ENCODE data around the gene ANK3. TPM values are rescaled to one million over a fixed set of nuclear protein-coding genes. Genes with fewer than 3 reads are reported as not detected.

The ANK3 gene
- polyA plus RNA-seq, 3 donors, result not detected

DNA sequence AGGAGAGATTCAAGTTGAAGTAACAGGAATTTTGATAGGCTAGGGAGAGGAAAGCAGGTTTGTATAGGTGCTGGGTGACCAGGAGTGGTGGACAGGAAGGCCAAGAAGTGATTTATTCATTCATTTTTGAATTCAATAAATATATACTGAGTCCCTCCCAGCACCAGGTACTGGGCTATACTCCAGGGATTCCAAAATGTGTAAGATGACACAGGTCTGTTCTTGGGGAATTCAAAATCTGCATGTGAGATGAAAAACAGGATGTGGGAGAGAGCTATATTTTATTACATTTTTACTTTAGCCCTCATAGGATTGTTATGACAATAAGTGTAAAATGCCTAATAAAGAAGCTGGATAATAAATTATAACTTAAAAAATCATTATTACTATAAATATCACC, 134.9 kb downstream of the ANK3 start:
- Histone ChIP-seq H3K36me3 (replicated peaks in 1 of 2; ENCODE audit: control insufficient read depth in 1 of 2, insufficient read depth in 2 of 2, low read length in 2 of 2) (no peaks in the 10 kb centered on the region), H3K4me1 (ENCODE audit: control insufficient read depth in 1 of 2, insufficient read depth in 2 of 2, low read length in 2 of 2) (no peaks in the 10 kb centered on the region), H3K4me2 (replicated peaks; ENCODE audit: extremely low read depth, low read length, poor library complexity, severe bottlenecking) (no peak overlapping the region), H3K27ac (ENCODE audit: low read depth in 1 of 2, low read length in 2 of 2) (no peak overlapping the region), H3K79me2 (ENCODE audit: insufficient read depth, low read length) (no peaks in the 10 kb centered on the region), H4K20me1 (ENCODE audit: insufficient read depth, low read length) (no peaks in the 10 kb centered on the region), H3K27me3 (ENCODE audit: control insufficient read depth in 2 of 2, insufficient read depth in 2 of 2, low read length in 2 of 2) (no peaks in the 10 kb centered on the region), H3K9me3 (replicated peaks in 1 of 2; ENCODE audit: control insufficient read depth in 1 of 2, insufficient read depth in 1 of 2, low read length in 2 of 2) (no peaks in the 10 kb centered on the region), H2AFZ (ENCODE audit: insufficient read depth, low read depth, low read length, poor library complexity, severe bottlenecking) (no peak overlapping the region), H3K9ac (ENCODE audit: insufficient read depth, low read length, poor library complexity, severe bottlenecking) (no peak overlapping the region), H3K4me3 (replicated peaks in 1 of 3; ENCODE audit: low read depth in 2 of 3, low read length in 3 of 3) (no peak overlapping the region)
- no peaks in the 10 kb centered on the region for H3K36me3 Mint-ChIP-seq
- peaks cover 0 to 3% (median 0%) of the 10 kb centered on the region in 7 donors for H3K9me3 Mint-ChIP-seq
- intact Hi-C loops (cut with micrococcal nuclease), result no loop called here
- no peaks in the 10 kb centered on the region for H3K4me1 Mint-ChIP-seq
- no peak for TF ChIP-seq CTCF (IDR thresholded peaks at IDR 0.05)
- DNase-seq, result no peak
- no peak overlapping the region for H3K27ac Mint-ChIP-seq
- H3K27me3 Mint-ChIP-seq (ENCODE audit: low read depth in 3 of 3), result no peaks in the 10 kb centered on the region
- no peak overlapping the region for H3K4me3 Mint-ChIP-seq

- Histone ChIP-seq H3K4me1 (ENCODE audit: control insufficient read depth in 1 of 2, insufficient read depth in 2 of 2, low read length in 2 of 2) (no peaks in the 10 kb centered on the region), H3K27me3 (ENCODE audit: control insufficient read depth in 2 of 2, insufficient read depth in 2 of 2, low read length in 2 of 2) (no peaks in the 10 kb centered on the region), H3K27ac (ENCODE audit: low read depth in 1 of 2, low read length in 2 of 2) (no peak overlapping the region), H3K4me2 (replicated peaks; ENCODE audit: extremely low read depth, low read length, poor library complexity, severe bottlenecking) (no peak overlapping the region), H4K20me1 (ENCODE audit: insufficient read depth, low read length) (no peaks in the 10 kb centered on the region), H3K36me3 (replicated peaks in 1 of 2; ENCODE audit: control insufficient read depth in 1 of 2, insufficient read depth in 2 of 2, low read length in 2 of 2) (no peaks in the 10 kb centered on the region), H3K9me3 (replicated peaks in 1 of 2; ENCODE audit: control insufficient read depth in 1 of 2, insufficient read depth in 1 of 2, low read length in 2 of 2) (no peaks in the 10 kb centered on the region), H3K4me3 (replicated peaks in 1 of 3; ENCODE audit: low read depth in 2 of 3, low read length in 3 of 3) (no peak overlapping the region), H3K79me2 (ENCODE audit: insufficient read depth, low read length) (no peaks in the 10 kb centered on the region), H3K9ac (ENCODE audit: insufficient read depth, low read length, poor library complexity, severe bottlenecking) (no peak overlapping the region), H2AFZ (ENCODE audit: insufficient read depth, low read depth, low read length, poor library complexity, severe bottlenecking) (no peak overlapping the region)
- Mint-ChIP-seq H3K4me1 (no peaks in the 10 kb centered on the region), H3K36me3 (no peaks in the 10 kb centered on the region), H3K9me3 (peaks cover 0 to 3% (median 0%) of the 10 kb centered on the region in 7 donors), H3K4me3 (no peak overlapping the region), H3K27me3 (ENCODE audit: low read depth in 3 of 3) (no peaks in the 10 kb centered on the region), H3K27ac (no peak overlapping the region)
- intact Hi-C loops (cut with micrococcal nuclease), result no loop called here
- TF ChIP-seq CTCF (IDR thresholded peaks at IDR 0.05), result no peak
- no peak for DNase-seq
Observed at GRCh38 chr10:60253484-60253883, 136.2 kb downstream of the ANK3 start.

Data from CD14-positive monocyte (primary cell).